K562 (cell line): ENCODE measurements around the gene GYPC. TPM values are rescaled to one million over a fixed set of nuclear protein-coding genes. Genes with fewer than 3 reads are reported as not detected.

Experiments used
- ATF2 ChIP-seq: sonication (generic); formaldehyde crosslinking; IDR thresholded peaks from 2 replicates; pipeline ENCODE4 v1.8.1; 2022; ENCODE audit warnings: missing genetic modification reagents
- ATF7 ChIP-seq: fragments of 450-650 bp; IDR thresholded peaks from 2 replicates; pipeline ENCODE4 v1.7.1; 2014; ENCODE audit warnings: mild to moderate bottlenecking, moderate library complexity
- CREBBP ChIP-seq: IDR thresholded peaks from one replicate; pipeline ENCODE4 v1.6.1; 2012; ENCODE audit warnings: low read depth, mild to moderate bottlenecking, control low read depth, inconsistent platforms, low read length
- KDM2B ChIP-seq: fragments of 250-450 bp; sonication (Bioruptor Pico); IDR thresholded peaks from 2 replicates; pipeline ENCODE4 v1.8.0; 2021; ENCODE audit warnings: mild to moderate bottlenecking, moderate library complexity
- MCM3 ChIP-seq: fragments of 450-650 bp; IDR thresholded peaks from 2 replicates; pipeline ENCODE4 v1.6.1; 2016
- PCBP2 ChIP-seq: fragments of 200-400 bp; formaldehyde crosslinking; IDR thresholded peaks from 2 replicates; pipeline ENCODE4 v1.6.1; 2018; ENCODE audit warnings: low read length, low read depth, mild to moderate bottlenecking, moderate library complexity; ENCODE audit not compliant: poor library complexity, severe bottlenecking
- RERE ChIP-seq: sonication (generic); formaldehyde crosslinking; IDR thresholded peaks from 2 replicates; pipeline ENCODE4 v1.8.0; 2023; ENCODE audit warnings: missing genetic modification reagents, mild to moderate bottlenecking, borderline replicate concordance
- ZEB2 ChIP-seq: fragments of 450-650 bp; IDR thresholded peaks from 2 replicates; pipeline ENCODE4 v1.6.1; 2016
- ZNF639 ChIP-seq, 2 experiments: fragments of 200-800 bp in 1 of 2; sonication (Bioruptor generic) in 1 of 2; sonication (generic) in 1 of 2; formaldehyde crosslinking in 1 of 2; IDR thresholded peaks in 1 of 2; conservative IDR thresholded peaks in 1 of 2; 2 replicates each; pipeline versions ENCODE4 v1.5.0 to v1.6.1; 2016 to 2020; ENCODE audit warnings: missing compliant biosample characterization in 1 of 2, missing genetic modification characterization in 1 of 2, missing genetic modification reagents in 1 of 2
- polyA plus RNA-seq, 8 experiments: library from polyadenylated mRNA; depleted of rRNA in 4 of 8; stranded (reverse) in 5 of 8; unstranded in 3 of 8; fragments of >200 nt; fragmentation: Nextera tagmentation in 2 of 8; fragmentation: Illumina TruSeq in 1 of 8; extraction: Ambion mirVana in 2 of 8; extraction: Trizol in 1 of 8; gene quantifications; 2 replicates each; pipeline versions ENCODE4 v1.2.1 to v1.2.3, GENCODE V29; 2011 to 2014; ENCODE audit warnings: inconsistent platforms in 1 of 8, missing spikeins in 1 of 8
- total RNA-seq, 7 experiments: library from RNA; depleted of rRNA in 6 of 7; stranded (reverse); fragments of >200 nt in 6 of 7; fragmentation: Illumina TruSeq in 2 of 7; extraction: Trizol in 2 of 7; gene quantifications; 2 replicates each; pipeline versions ENCODE4 v1.2.1 to v1.2.3, GENCODE V29; 2011 to 2021; ENCODE audit warnings: low replicate concordance in 1 of 7
- TF ChIP-seq, protein P1 (sequence below): sonication (generic); formaldehyde crosslinking; IDR thresholded peaks from 2 replicates; pipeline ENCODE4 v1.8.1; 2023; ENCODE audit warnings: mild to moderate bottlenecking, missing genetic modification reagents
- TF ChIP-seq, protein P2 (sequence below): IDR thresholded peaks from 3 replicates; pipeline ENCODE4 v1.6.1; 2011; ENCODE audit warnings: borderline replicate concordance, mild to moderate bottlenecking, moderate library complexity; ENCODE audit not compliant: insufficient read length; ENCODE audit errors: extremely low read depth

The GYPC gene
- total and polyA plus RNA-seq, 9 of the 15 experiments (the other 6 are each of a cell fraction or from before 2014, with no cell fraction given): 50.6 to 282 (median 194) TPM

DNA sequence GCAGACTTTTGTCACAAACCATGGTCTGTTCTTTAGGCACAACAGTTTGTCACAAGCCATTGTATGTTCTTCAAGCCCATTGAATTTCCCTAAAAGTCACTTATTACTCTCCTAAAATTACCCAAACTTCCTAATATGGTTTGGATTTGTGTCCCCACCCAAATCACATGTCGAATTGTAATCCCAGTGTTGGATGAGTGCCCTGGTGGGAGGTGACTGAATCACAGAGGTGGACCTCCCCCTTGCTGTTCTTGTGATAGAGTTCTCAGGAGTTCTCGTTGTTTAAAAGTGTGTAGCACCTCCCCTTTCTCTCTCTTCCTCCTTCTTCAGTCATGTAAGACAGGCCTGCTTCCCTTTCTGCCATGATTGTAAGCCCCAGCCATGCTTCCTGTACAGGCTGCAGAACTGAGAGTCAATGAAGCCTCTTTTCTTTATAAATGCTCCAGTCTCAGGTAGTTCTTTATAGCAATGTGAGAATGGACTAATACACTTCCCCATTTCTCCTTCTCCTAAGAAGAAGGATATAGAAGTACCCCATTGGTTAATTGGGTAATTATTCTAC, 11.2 kb upstream of the GYPC start (continued):
- TF ChIP-seq, protein P1, sequence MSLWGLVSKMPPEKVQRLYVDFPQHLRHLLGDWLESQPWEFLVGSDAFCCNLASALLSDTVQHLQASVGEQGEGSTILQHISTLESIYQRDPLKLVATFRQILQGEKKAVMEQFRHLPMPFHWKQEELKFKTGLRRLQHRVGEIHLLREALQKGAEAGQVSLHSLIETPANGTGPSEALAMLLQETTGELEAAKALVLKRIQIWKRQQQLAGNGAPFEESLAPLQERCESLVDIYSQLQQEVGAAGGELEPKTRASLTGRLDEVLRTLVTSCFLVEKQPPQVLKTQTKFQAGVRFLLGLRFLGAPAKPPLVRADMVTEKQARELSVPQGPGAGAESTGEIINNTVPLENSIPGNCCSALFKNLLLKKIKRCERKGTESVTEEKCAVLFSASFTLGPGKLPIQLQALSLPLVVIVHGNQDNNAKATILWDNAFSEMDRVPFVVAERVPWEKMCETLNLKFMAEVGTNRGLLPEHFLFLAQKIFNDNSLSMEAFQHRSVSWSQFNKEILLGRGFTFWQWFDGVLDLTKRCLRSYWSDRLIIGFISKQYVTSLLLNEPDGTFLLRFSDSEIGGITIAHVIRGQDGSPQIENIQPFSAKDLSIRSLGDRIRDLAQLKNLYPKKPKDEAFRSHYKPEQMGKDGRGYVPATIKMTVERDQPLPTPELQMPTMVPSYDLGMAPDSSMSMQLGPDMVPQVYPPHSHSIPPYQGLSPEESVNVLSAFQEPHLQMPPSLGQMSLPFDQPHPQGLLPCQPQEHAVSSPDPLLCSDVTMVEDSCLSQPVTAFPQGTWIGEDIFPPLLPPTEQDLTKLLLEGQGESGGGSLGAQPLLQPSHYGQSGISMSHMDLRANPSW (CRISPR knock-in tag): no peak
- TF ChIP-seq PCBP2 (no peak), CREBBP (no peak), ZEB2 (no peak), KDM2B (no peak), MCM3 (no peak), RERE (CRISPR knock-in tag) (no peak), ATF7 (no peak), ZNF639 (CRISPR knock-in tag; conservative IDR thresholded peaks at IDR 0.05 in 1 of 2, IDR thresholded peaks at IDR 0.05 in 1 of 2) (no peak), ATF2 (no peak)
- TF ChIP-seq, protein P2, sequence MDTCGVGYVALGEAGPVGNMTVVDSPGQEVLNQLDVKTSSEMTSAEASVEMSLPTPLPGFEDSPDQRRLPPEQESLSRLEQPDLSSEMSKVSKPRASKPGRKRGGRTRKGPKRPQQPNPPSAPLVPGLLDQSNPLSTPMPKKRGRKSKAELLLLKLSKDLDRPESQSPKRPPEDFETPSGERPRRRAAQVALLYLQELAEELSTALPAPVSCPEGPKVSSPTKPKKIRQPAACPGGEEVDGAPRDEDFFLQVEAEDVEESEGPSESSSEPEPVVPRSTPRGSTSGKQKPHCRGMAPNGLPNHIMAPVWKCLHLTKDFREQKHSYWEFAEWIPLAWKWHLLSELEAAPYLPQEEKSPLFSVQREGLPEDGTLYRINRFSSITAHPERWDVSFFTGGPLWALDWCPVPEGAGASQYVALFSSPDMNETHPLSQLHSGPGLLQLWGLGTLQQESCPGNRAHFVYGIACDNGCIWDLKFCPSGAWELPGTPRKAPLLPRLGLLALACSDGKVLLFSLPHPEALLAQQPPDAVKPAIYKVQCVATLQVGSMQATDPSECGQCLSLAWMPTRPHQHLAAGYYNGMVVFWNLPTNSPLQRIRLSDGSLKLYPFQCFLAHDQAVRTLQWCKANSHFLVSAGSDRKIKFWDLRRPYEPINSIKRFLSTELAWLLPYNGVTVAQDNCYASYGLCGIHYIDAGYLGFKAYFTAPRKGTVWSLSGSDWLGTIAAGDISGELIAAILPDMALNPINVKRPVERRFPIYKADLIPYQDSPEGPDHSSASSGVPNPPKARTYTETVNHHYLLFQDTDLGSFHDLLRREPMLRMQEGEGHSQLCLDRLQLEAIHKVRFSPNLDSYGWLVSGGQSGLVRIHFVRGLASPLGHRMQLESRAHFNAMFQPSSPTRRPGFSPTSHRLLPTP: no peak
